Measurements from ENCODE around the gene BLNK. TPM values are rescaled to one million over a fixed set of nuclear protein-coding genes. Genes with fewer than 3 reads are reported as not detected.
"Not testable (repeated sequence)": the region's sequence is repeated elsewhere in the genome, so short reads cannot be mapped to it uniquely, and the experiment has no call there.

The BLNK gene
- total and polyA plus RNA-seq, 2 donors (not counting 1 experiment from before 2014, with no cell fraction given): 153 to 205 TPM

DNA sequence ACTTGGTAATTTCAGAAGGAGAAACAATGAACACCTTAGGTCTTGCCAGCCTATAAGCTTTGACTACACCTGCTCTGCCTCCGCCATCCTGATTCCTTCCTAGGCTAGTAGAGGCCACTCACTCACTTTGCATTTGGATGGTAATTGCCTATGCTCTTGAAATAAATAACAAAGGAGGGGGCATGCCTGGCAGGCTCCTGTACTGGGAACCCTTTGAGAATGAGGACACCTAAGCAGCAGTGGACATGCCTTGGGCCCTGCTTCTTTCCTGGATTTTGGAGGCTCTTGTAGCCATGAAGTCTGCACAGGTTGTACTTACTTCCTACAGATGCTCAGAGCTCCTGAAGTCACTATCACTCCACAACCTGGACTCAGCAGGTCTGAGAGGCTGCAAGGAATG is 65.8 kb downstream of the BLNK start:
- TF ChIP-seq EZH2 (IDR thresholded peaks at IDR 0.05; ENCODE audit: borderline replicate concordance, insufficient read depth, low read depth, low read length, poor library complexity, severe bottlenecking): no peak
- TF ChIP-seq, protein P1, sequence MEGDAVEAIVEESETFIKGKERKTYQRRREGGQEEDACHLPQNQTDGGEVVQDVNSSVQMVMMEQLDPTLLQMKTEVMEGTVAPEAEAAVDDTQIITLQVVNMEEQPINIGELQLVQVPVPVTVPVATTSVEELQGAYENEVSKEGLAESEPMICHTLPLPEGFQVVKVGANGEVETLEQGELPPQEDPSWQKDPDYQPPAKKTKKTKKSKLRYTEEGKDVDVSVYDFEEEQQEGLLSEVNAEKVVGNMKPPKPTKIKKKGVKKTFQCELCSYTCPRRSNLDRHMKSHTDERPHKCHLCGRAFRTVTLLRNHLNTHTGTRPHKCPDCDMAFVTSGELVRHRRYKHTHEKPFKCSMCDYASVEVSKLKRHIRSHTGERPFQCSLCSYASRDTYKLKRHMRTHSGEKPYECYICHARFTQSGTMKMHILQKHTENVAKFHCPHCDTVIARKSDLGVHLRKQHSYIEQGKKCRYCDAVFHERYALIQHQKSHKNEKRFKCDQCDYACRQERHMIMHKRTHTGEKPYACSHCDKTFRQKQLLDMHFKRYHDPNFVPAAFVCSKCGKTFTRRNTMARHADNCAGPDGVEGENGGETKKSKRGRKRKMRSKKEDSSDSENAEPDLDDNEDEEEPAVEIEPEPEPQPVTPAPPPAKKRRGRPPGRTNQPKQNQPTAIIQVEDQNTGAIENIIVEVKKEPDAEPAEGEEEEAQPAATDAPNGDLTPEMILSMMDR (IDR thresholded peaks at IDR 0.05): no peak
- DNase-seq: no peak
- Histone ChIP-seq H3K4me3 (ENCODE audit: control extremely low read depth in 1 of 5, extremely low read depth in 1 of 5, insufficient read depth in 1 of 5, low read depth in 2 of 5, low read length in 4 of 5) (no peak overlapping the region), H3K27me3 (replicated peaks in 1 of 4; ENCODE audit: control extremely low read depth in 1 of 4, control insufficient read depth in 3 of 4, insufficient read depth in 4 of 4, low read length in 3 of 4) (no peaks in the 10 kb centered on the region), H3K4me1 (ENCODE audit: control insufficient read depth in 2 of 2, insufficient read depth in 2 of 2, low read length in 2 of 2) (no peaks in the 10 kb centered on the region), H3K79me2 (ENCODE audit: control insufficient read depth, insufficient read depth, low read length) (no peaks in the 10 kb centered on the region), H4K20me1 (ENCODE audit: control insufficient read depth, insufficient read depth, low read length, poor library complexity, severe bottlenecking) (peaks cover 12% of the 10 kb centered on the region), H2AFZ (ENCODE audit: insufficient read depth, low read depth, low read length, poor library complexity, severe bottlenecking) (no peak overlapping the region), H3K9ac (ENCODE audit: low read length) (no peak overlapping the region), H3K36me3 (replicated peaks in 1 of 2; ENCODE audit: control extremely low read depth in 1 of 2, control insufficient read depth in 1 of 2, extremely low read depth in 1 of 2, insufficient read depth in 2 of 2, low read length in 1 of 2) (peaks cover 35 to 95% of the 10 kb centered on the region in 2 experiments), H3K4me2 (replicated peaks; ENCODE audit: low read depth, low read length, poor library complexity, severe bottlenecking) (no peak overlapping the region), H3K9me3 (ENCODE audit: control extremely low read depth in 1 of 3, control insufficient read depth in 2 of 3, insufficient read depth in 1 of 3, low read length in 2 of 3) (no peaks in the 10 kb centered on the region), H3K27ac (ENCODE audit: low read length in 2 of 2) (no peak overlapping the region)
- no peak for ATAC-seq (ENCODE audit: low read depth)
- CTCF ChIA-PET: interaction anchor here (0.7 to 3.4 kb wide), 3 partner anchors 24 to 188 kb away, joined by 3 to 9 read pairs (median 4); no protein-coding TSS in a partner anchor
- Mint-ChIP-seq H3K27ac (no peak overlapping the region), H3K9me3 (ENCODE audit: insufficient read depth) (no peaks in the 10 kb centered on the region), H3K4me1 (peaks cover 2% of the 10 kb centered on the region), H3K4me3 (no peak overlapping the region), H3K27me3 (no peaks in the 10 kb centered on the region)
- intact Hi-C loops (cut with micrococcal nuclease): no loop called here
- POLR2A ChIA-PET: no interaction called here
- no CpG with 5 or more reads among the region's 1 CpG for WGBS (ENCODE audit: insufficient coverage)

DNA sequence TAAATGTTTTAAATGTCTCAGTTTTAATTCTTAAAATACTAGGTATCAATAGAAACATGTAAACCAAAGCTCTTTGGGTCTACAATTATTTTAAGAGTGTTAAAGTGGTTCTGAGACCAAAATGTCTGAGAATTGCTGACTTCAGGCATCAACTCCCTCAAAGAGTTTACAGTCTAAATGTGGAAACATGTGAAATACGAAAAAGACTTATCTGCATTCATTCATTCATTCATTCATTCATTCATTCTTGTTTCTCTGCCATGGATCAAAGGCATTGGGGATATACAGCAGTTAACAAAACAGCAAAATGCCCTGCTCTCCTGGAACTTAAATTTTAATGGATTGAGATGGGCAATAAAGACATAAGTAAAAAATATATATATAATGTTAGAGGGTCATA is 69.8 kb downstream of the BLNK start:
- no peak for ATAC-seq (ENCODE audit: low read depth)
- Mint-ChIP-seq H3K27ac (no peak overlapping the region), H3K9me3 (ENCODE audit: insufficient read depth) (no peaks in the 10 kb centered on the region), H3K27me3 (no peaks in the 10 kb centered on the region), H3K4me1 (no peaks in the 10 kb centered on the region), H3K4me3 (no peak overlapping the region)
- intact Hi-C loops (cut with micrococcal nuclease): no loop called here
- Histone ChIP-seq H3K79me2 (ENCODE audit: control insufficient read depth, insufficient read depth, low read length) (no peaks in the 10 kb centered on the region), H3K27me3 (replicated peaks in 1 of 4; ENCODE audit: control extremely low read depth in 1 of 4, control insufficient read depth in 3 of 4, insufficient read depth in 4 of 4, low read length in 3 of 4) (no peaks in the 10 kb centered on the region), H3K4me1 (ENCODE audit: control insufficient read depth in 2 of 2, insufficient read depth in 2 of 2, low read length in 2 of 2) (no peaks in the 10 kb centered on the region), H3K36me3 (replicated peaks in 1 of 2; ENCODE audit: control extremely low read depth in 1 of 2, control insufficient read depth in 1 of 2, extremely low read depth in 1 of 2, insufficient read depth in 2 of 2, low read length in 1 of 2) (peaks cover 30 to 95% of the 10 kb centered on the region in 2 experiments), H3K9ac (ENCODE audit: low read length) (no peak overlapping the region), H2AFZ (ENCODE audit: insufficient read depth, low read depth, low read length, poor library complexity, severe bottlenecking) (no peak overlapping the region), H3K27ac (ENCODE audit: low read length in 2 of 2) (no peak overlapping the region), H3K4me3 (ENCODE audit: control extremely low read depth in 1 of 5, extremely low read depth in 1 of 5, insufficient read depth in 1 of 5, low read depth in 2 of 5, low read length in 4 of 5) (no peak overlapping the region), H3K9me3 (ENCODE audit: control extremely low read depth in 1 of 3, control insufficient read depth in 2 of 3, insufficient read depth in 1 of 3, low read length in 2 of 3) (no peaks in the 10 kb centered on the region), H4K20me1 (ENCODE audit: control insufficient read depth, insufficient read depth, low read length, poor library complexity, severe bottlenecking) (no peaks in the 10 kb centered on the region), H3K4me2 (replicated peaks; ENCODE audit: low read depth, low read length, poor library complexity, severe bottlenecking) (no peak overlapping the region)
- DNase-seq: no peak
- CTCF ChIA-PET: no interaction called here
- no CpG with 5 or more reads among the region's 1 CpG for WGBS (ENCODE audit: insufficient coverage)
- POLR2A ChIA-PET: no interaction called here
- TF ChIP-seq, protein P1 (IDR thresholded peaks at IDR 0.05): no peak

DNA sequence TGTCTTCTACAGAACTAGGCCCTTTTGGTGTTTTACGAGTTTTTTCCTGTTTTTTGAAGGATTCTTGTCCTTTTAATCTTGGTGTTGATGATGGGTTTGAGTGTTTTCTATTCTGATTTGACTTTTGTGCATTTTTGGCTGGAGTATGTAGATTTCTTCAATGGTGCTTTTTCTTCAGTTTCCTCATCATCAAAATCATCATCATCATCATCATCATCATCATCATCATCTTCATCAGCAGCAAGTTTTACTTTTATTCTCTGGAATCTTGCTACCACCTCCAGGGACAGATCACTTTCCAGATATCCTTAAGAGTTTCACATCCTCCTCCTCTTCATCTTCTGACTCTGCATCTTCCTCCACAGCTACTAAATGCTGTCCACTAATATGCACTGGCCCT is 81.9 kb downstream of the BLNK start:
- POLR2A ChIA-PET; CTCF ChIA-PET; H2AFZ ChIP-seq (ENCODE audit: insufficient read depth, low read depth, low read length, poor library complexity, severe bottlenecking); H3K27me3 Mint-ChIP-seq; H3K27ac ChIP-seq (ENCODE audit: low read length in 2 of 2); H3K4me3 ChIP-seq (ENCODE audit: control extremely low read depth in 1 of 5, extremely low read depth in 1 of 5, insufficient read depth in 1 of 5, low read depth in 2 of 5, low read length in 4 of 5); H3K9ac ChIP-seq (ENCODE audit: low read length); H4K20me1 ChIP-seq (ENCODE audit: control insufficient read depth, insufficient read depth, low read length, poor library complexity, severe bottlenecking); H3K27ac Mint-ChIP-seq; H3K4me3 Mint-ChIP-seq; DNase-seq; ATAC-seq (ENCODE audit: low read depth); intact Hi-C loops (cut with micrococcal nuclease); H3K4me1 ChIP-seq (ENCODE audit: control insufficient read depth in 2 of 2, insufficient read depth in 2 of 2, low read length in 2 of 2); H3K79me2 ChIP-seq (ENCODE audit: control insufficient read depth, insufficient read depth, low read length); H3K4me2 ChIP-seq (replicated peaks; ENCODE audit: low read depth, low read length, poor library complexity, severe bottlenecking); H3K4me1 Mint-ChIP-seq; H3K27me3 ChIP-seq (replicated peaks in 1 of 4; ENCODE audit: control extremely low read depth in 1 of 4, control insufficient read depth in 3 of 4, insufficient read depth in 4 of 4, low read length in 3 of 4): not testable (repeated sequence)
- WGBS (ENCODE audit: insufficient coverage): no CpG with 5 or more reads among the region's 1 CpG
- Histone ChIP-seq H3K9me3 (ENCODE audit: control extremely low read depth in 1 of 3, control insufficient read depth in 2 of 3, insufficient read depth in 1 of 3, low read length in 2 of 3) (peaks cover 16 to 40% (median 26%) of the 10 kb centered on the region in 3 donors), H3K36me3 (replicated peaks in 1 of 2; ENCODE audit: control extremely low read depth in 1 of 2, control insufficient read depth in 1 of 2, extremely low read depth in 1 of 2, insufficient read depth in 2 of 2, low read length in 1 of 2) (peaks cover 21 to 46% of the 10 kb centered on the region in 2 experiments)
- peaks cover 15% of the 10 kb centered on the region for H3K9me3 Mint-ChIP-seq (ENCODE audit: insufficient read depth)

All from B cell (primary cell).